ENCODE results near the gene WFDC1. TPM values are rescaled to one million over a fixed set of nuclear protein-coding genes. Genes with fewer than 3 reads are reported as not detected.

Gene WFDC1
- total RNA-seq, 1 experiment from 2014 or later, result not detected

- Histone ChIP-seq H3K79me2 (ENCODE audit: low read length) (no peaks in the 10 kb centered on the region), H3K27me3 (ENCODE audit: low read length) (no peaks in the 10 kb centered on the region), H3K36me3 (ENCODE audit: insufficient read depth, low read length) (no peaks in the 10 kb centered on the region), H3K4me1 (ENCODE audit: low read length) (peaks cover 5% of the 10 kb centered on the region), H2AFZ (ENCODE audit: low read length) (no peak overlapping the region), H3K4me3 (ENCODE audit: low read length) (no peak overlapping the region), H3K9me2 (replicated peaks; ENCODE audit: insufficient read depth, low read length) (no peaks in the 10 kb centered on the region), H3K27ac (ENCODE audit: low read length) (no peak overlapping the region), H4K20me1 (ENCODE audit: insufficient read depth, low read depth, low read length) (no peaks in the 10 kb centered on the region), H3K9me3 (ENCODE audit: low read length) (no peaks in the 10 kb centered on the region), H3K9ac (ENCODE audit: low read length) (no peak overlapping the region), H3K4me2 (ENCODE audit: low read depth, low read length, poor library complexity, severe bottlenecking) (no peak overlapping the region)
- no peak for DNase-seq
These were observed 26.2 kb upstream of the WFDC1 start for GRCh38 chr16:84268291-84269040.

GRCh38 chr16:84270071-84270470 lies 24.6 kb upstream of the WFDC1 start:
- Histone ChIP-seq H3K9me2 (replicated peaks; ENCODE audit: insufficient read depth, low read length) (no peaks in the 10 kb centered on the region), H3K9me3 (ENCODE audit: low read length) (no peaks in the 10 kb centered on the region), H3K4me2 (ENCODE audit: low read depth, low read length, poor library complexity, severe bottlenecking) (no peak overlapping the region), H3K9ac (ENCODE audit: low read length) (no peak overlapping the region), H3K4me3 (ENCODE audit: low read length) (no peak overlapping the region), H3K36me3 (ENCODE audit: insufficient read depth, low read length) (no peaks in the 10 kb centered on the region), H2AFZ (ENCODE audit: low read length) (no peak overlapping the region), H4K20me1 (ENCODE audit: insufficient read depth, low read depth, low read length) (no peaks in the 10 kb centered on the region), H3K4me1 (ENCODE audit: low read length) (no peaks in the 10 kb centered on the region), H3K79me2 (ENCODE audit: low read length) (no peaks in the 10 kb centered on the region), H3K27ac (ENCODE audit: low read length) (no peak overlapping the region), H3K27me3 (ENCODE audit: low read length) (no peaks in the 10 kb centered on the region)
- DNase-seq, result no peak

- Histone ChIP-seq H3K4me3 (ENCODE audit: low read length) (no peak overlapping the region), H3K79me2 (ENCODE audit: low read length) (no peaks in the 10 kb centered on the region), H3K4me1 (ENCODE audit: low read length) (no peaks in the 10 kb centered on the region), H2AFZ (ENCODE audit: low read length) (no peak overlapping the region), H3K36me3 (ENCODE audit: insufficient read depth, low read length) (no peaks in the 10 kb centered on the region), H3K27me3 (ENCODE audit: low read length) (no peaks in the 10 kb centered on the region), H3K4me2 (ENCODE audit: low read depth, low read length, poor library complexity, severe bottlenecking) (no peak overlapping the region), H3K9me3 (ENCODE audit: low read length) (no peaks in the 10 kb centered on the region), H3K27ac (ENCODE audit: low read length) (no peak overlapping the region), H3K9me2 (replicated peaks; ENCODE audit: insufficient read depth, low read length) (no peaks in the 10 kb centered on the region), H4K20me1 (ENCODE audit: insufficient read depth, low read depth, low read length) (no peaks in the 10 kb centered on the region), H3K9ac (ENCODE audit: low read length) (no peak overlapping the region)
- DNase-seq, result no peak
These were observed 24.1 kb upstream of the WFDC1 start for GRCh38 chr16:84270531-84270930.

GRCh38 chr16:84271037-84271436 lies 23.6 kb upstream of the WFDC1 start:
- Histone ChIP-seq H3K4me1 (ENCODE audit: low read length) (no peaks in the 10 kb centered on the region), H3K9me3 (ENCODE audit: low read length) (no peaks in the 10 kb centered on the region), H4K20me1 (ENCODE audit: insufficient read depth, low read depth, low read length) (no peaks in the 10 kb centered on the region), H3K4me3 (ENCODE audit: low read length) (no peak overlapping the region), H3K27me3 (ENCODE audit: low read length) (no peaks in the 10 kb centered on the region), H3K4me2 (ENCODE audit: low read depth, low read length, poor library complexity, severe bottlenecking) (no peak overlapping the region), H2AFZ (ENCODE audit: low read length) (no peak overlapping the region), H3K9me2 (replicated peaks; ENCODE audit: insufficient read depth, low read length) (no peaks in the 10 kb centered on the region), H3K9ac (ENCODE audit: low read length) (no peak overlapping the region), H3K79me2 (ENCODE audit: low read length) (no peaks in the 10 kb centered on the region), H3K36me3 (ENCODE audit: insufficient read depth, low read length) (no peaks in the 10 kb centered on the region), H3K27ac (ENCODE audit: low read length) (no peak overlapping the region)
- no peak for DNase-seq

- Histone ChIP-seq H3K36me3 (ENCODE audit: insufficient read depth, low read length) (no peaks in the 10 kb centered on the region), H3K27ac (ENCODE audit: low read length) (no peak overlapping the region), H3K79me2 (ENCODE audit: low read length) (no peaks in the 10 kb centered on the region), H3K9me2 (replicated peaks; ENCODE audit: insufficient read depth, low read length) (no peaks in the 10 kb centered on the region), H2AFZ (ENCODE audit: low read length) (no peak overlapping the region), H3K9ac (ENCODE audit: low read length) (no peak overlapping the region), H3K4me1 (ENCODE audit: low read length) (no peaks in the 10 kb centered on the region), H3K4me3 (ENCODE audit: low read length) (no peak overlapping the region), H4K20me1 (ENCODE audit: insufficient read depth, low read depth, low read length) (no peaks in the 10 kb centered on the region), H3K4me2 (ENCODE audit: low read depth, low read length, poor library complexity, severe bottlenecking) (no peak overlapping the region), H3K27me3 (ENCODE audit: low read length) (no peaks in the 10 kb centered on the region), H3K9me3 (ENCODE audit: low read length) (no peaks in the 10 kb centered on the region)
- no peak for DNase-seq
These were observed 22.8 kb upstream of the WFDC1 start for GRCh38 chr16:84271866-84272265.

- no peak overlapping the region for H3K4me2 ChIP-seq (ENCODE audit: low read depth, low read length, poor library complexity, severe bottlenecking)
- H4K20me1 ChIP-seq (ENCODE audit: insufficient read depth, low read depth, low read length), result no peaks in the 10 kb centered on the region
- no peaks in the 10 kb centered on the region for H3K9me2 ChIP-seq (replicated peaks; ENCODE audit: insufficient read depth, low read length)
- no peaks in the 10 kb centered on the region for H3K27me3 ChIP-seq (ENCODE audit: low read length)
- no peak for DNase-seq
- no peak overlapping the region for H3K9ac ChIP-seq (ENCODE audit: low read length)
- H3K79me2 ChIP-seq (ENCODE audit: low read length), result no peaks in the 10 kb centered on the region
- no peaks in the 10 kb centered on the region for H3K4me1 ChIP-seq (ENCODE audit: low read length)
- no peaks in the 10 kb centered on the region for H3K9me3 ChIP-seq (ENCODE audit: low read length)
- no peak overlapping the region for H3K4me3 ChIP-seq (ENCODE audit: low read length)
- no peaks in the 10 kb centered on the region for H3K36me3 ChIP-seq (ENCODE audit: insufficient read depth, low read length)
- H2AFZ ChIP-seq (ENCODE audit: low read length), result no peak overlapping the region
- H3K27ac ChIP-seq (ENCODE audit: low read length), result no peak overlapping the region
These were observed 21.8 kb upstream of the WFDC1 start for GRCh38 chr16:84272740-84273320.

GRCh38 chr16:84274515-84274914 lies 20.2 kb upstream of the WFDC1 start:
- no peak overlapping the region for H3K4me2 ChIP-seq (ENCODE audit: low read depth, low read length, poor library complexity, severe bottlenecking)
- no peaks in the 10 kb centered on the region for H3K27me3 ChIP-seq (ENCODE audit: low read length)
- no peak overlapping the region for H3K4me3 ChIP-seq (ENCODE audit: low read length)
- H3K79me2 ChIP-seq (ENCODE audit: low read length), result no peaks in the 10 kb centered on the region
- no peaks in the 10 kb centered on the region for H3K9me2 ChIP-seq (replicated peaks; ENCODE audit: insufficient read depth, low read length)
- no peak overlapping the region for H2AFZ ChIP-seq (ENCODE audit: low read length)
- no peaks in the 10 kb centered on the region for H3K36me3 ChIP-seq (ENCODE audit: insufficient read depth, low read length)
- H3K4me1 ChIP-seq (ENCODE audit: low read length), result no peaks in the 10 kb centered on the region
- no peaks in the 10 kb centered on the region for H3K9me3 ChIP-seq (ENCODE audit: low read length)
- H4K20me1 ChIP-seq (ENCODE audit: insufficient read depth, low read depth, low read length), result no peaks in the 10 kb centered on the region
- no peak for DNase-seq
- H3K9ac ChIP-seq (ENCODE audit: low read length), result no peak overlapping the region
- H3K27ac ChIP-seq (ENCODE audit: low read length), result no peak overlapping the region

GRCh38 chr16:84275585-84276151 lies 19.0 kb upstream of the WFDC1 start:
- H3K9ac ChIP-seq (ENCODE audit: low read length), result no peak overlapping the region
- no peak overlapping the region for H3K4me3 ChIP-seq (ENCODE audit: low read length)
- no peaks in the 10 kb centered on the region for H3K4me1 ChIP-seq (ENCODE audit: low read length)
- no peak for DNase-seq
- no peak overlapping the region for H2AFZ ChIP-seq (ENCODE audit: low read length)
- H3K4me2 ChIP-seq (ENCODE audit: low read depth, low read length, poor library complexity, severe bottlenecking), result no peak overlapping the region
- no peaks in the 10 kb centered on the region for H3K36me3 ChIP-seq (ENCODE audit: insufficient read depth, low read length)
- H3K9me2 ChIP-seq (replicated peaks; ENCODE audit: insufficient read depth, low read length), result no peaks in the 10 kb centered on the region
- H3K27me3 ChIP-seq (ENCODE audit: low read length), result no peaks in the 10 kb centered on the region
- H3K9me3 ChIP-seq (ENCODE audit: low read length), result no peaks in the 10 kb centered on the region
- H3K79me2 ChIP-seq (ENCODE audit: low read length), result no peaks in the 10 kb centered on the region
- no peaks in the 10 kb centered on the region for H4K20me1 ChIP-seq (ENCODE audit: insufficient read depth, low read depth, low read length)
- no peak overlapping the region for H3K27ac ChIP-seq (ENCODE audit: low read length)

Measured in Karpas-422 (cell line).